AG10803 (cell line): Measurements from ENCODE around the gene ARHGAP9.
"Not testable (repeated sequence)": the region's sequence is repeated elsewhere in the genome, so short reads cannot be mapped to it uniquely, and the experiment has no call there.

Source experiments
- DNase-seq: peaks from one replicate; pipeline ENCODE4 v3.0.0; 2010; ENCODE audit warnings: low read depth
- H3K4me3 ChIP-seq: 2 replicates; pipeline ENCODE4 v1.5.1; 2011; ENCODE audit warnings: mild to moderate bottlenecking, low read length, control low read depth
- TF ChIP-seq, protein P1 (sequence below): conservative IDR thresholded peaks from 2 replicates; pipeline ENCODE4 v1.5.1; 2011; ENCODE audit warnings: mild to moderate bottlenecking, low read length, control low read depth, inconsistent platforms

The ARHGAP9 gene

DNA sequence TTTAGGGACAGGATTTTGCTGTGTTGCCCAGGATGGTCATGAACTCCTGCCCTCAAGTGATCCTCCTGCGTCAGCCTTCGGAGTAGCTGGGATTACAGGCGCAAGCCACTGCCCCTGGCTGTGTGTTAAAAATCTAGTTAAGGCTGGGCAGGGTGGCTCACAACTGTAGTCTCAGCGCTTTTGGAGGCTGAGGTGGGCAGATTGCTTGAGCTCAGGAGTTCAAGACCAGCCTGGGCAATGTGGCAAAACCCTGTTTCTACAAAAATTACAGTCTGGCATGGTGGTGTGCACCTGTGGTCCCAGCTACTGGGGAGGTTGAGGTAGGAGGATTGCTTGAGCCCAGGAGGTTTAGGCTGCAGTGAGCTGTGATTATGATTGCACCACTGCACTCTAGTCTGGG is 31.5 kb upstream of the ARHGAP9 start:
- TF ChIP-seq, protein P1, sequence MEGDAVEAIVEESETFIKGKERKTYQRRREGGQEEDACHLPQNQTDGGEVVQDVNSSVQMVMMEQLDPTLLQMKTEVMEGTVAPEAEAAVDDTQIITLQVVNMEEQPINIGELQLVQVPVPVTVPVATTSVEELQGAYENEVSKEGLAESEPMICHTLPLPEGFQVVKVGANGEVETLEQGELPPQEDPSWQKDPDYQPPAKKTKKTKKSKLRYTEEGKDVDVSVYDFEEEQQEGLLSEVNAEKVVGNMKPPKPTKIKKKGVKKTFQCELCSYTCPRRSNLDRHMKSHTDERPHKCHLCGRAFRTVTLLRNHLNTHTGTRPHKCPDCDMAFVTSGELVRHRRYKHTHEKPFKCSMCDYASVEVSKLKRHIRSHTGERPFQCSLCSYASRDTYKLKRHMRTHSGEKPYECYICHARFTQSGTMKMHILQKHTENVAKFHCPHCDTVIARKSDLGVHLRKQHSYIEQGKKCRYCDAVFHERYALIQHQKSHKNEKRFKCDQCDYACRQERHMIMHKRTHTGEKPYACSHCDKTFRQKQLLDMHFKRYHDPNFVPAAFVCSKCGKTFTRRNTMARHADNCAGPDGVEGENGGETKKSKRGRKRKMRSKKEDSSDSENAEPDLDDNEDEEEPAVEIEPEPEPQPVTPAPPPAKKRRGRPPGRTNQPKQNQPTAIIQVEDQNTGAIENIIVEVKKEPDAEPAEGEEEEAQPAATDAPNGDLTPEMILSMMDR = no peak
- DNase-seq = no peak
- no peak overlapping the region for H3K4me3 ChIP-seq

GRCh38 chr12:57507796-57508195 is 28.1 kb upstream of the ARHGAP9 start:
- H3K4me3 ChIP-seq, DNase-seq: not testable (repeated sequence)

GRCh38 chr12:57506541-57506940 is 26.9 kb upstream of the ARHGAP9 start:
- DNase-seq = not testable (repeated sequence)

GRCh38 chr12:57502311-57502969 is 22.8 kb upstream of the ARHGAP9 start:
- not testable (repeated sequence) for H3K4me3 ChIP-seq, DNase-seq

More at GRCh38 chr12:57506541-57506940, 26.9 kb upstream of the ARHGAP9 start:
- H3K4me3 ChIP-seq = not testable (repeated sequence)

- H3K4me3 ChIP-seq = no peak overlapping the region
- DNase-seq = no peak
- TF ChIP-seq, protein P1 = no peak
These were observed 20.5 kb upstream of the ARHGAP9 start for GRCh38 chr12:57500213-57500612.

DNA sequence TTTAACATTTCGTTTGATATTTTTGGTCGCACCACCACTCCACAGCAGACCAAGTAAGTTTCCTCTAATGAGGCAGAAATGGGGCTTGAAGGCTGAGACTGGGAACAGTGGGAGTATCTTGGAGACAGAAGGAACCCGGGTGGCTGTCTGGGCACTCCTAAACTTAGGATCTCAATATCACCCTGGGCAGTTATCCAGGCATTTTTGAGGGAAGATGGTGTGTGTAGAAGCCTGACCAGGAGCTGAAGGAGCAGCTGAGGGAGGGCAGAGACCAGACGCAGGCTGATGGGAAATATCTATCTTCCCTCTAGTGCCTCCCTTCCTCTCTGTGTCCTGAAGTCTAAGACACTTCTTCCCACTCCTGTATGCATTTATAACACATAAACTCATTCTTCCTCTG is 18.9 kb upstream of the ARHGAP9 start:
- H3K4me3 ChIP-seq = no peak overlapping the region

DNA sequence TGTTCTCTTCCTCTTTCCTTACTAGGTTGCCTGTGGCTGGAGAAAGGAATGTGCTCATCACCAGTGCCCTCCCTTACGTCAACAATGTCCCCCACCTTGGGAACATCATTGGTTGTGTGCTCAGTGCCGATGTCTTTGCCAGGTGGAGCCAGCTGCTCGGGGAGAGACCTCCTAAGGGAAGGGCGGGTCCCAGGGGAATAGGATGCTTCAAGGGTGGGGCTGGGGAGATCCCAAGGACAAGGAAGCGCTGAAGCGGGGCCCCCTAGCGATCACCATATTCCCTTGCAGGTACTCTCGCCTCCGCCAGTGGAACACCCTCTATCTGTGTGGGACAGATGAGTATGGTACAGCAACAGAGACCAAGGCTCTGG is 18.5 kb upstream of the ARHGAP9 start:
- DNase-seq = no peak
- TF ChIP-seq, protein P1 = no peak
- H3K4me3 ChIP-seq = no peak overlapping the region

More for the DNA sequence above, 18.9 kb upstream of the ARHGAP9 start:
- TF ChIP-seq, protein P1 = no peak
- DNase-seq = no peak

- TF ChIP-seq, protein P1 = no peak
- no peak overlapping the region for H3K4me3 ChIP-seq
These were observed 17.8 kb upstream of the ARHGAP9 start for GRCh38 chr12:57497223-57498131.

More at GRCh38 chr12:57497223-57498131, 17.8 kb upstream of the ARHGAP9 start:
- no peak for DNase-seq
